ENCODE results near the gene TRIM52. TPM values are rescaled to one million over a fixed set of nuclear protein-coding genes. Genes with fewer than 3 reads are reported as not detected.

The TRIM52 gene
- total and polyA plus RNA-seq, 9 of the 15 experiments (the other 6 are each of a cell fraction or from before 2014, with no cell fraction given) = 3.3 to 21.9 (median 13.5) TPM

DNA sequence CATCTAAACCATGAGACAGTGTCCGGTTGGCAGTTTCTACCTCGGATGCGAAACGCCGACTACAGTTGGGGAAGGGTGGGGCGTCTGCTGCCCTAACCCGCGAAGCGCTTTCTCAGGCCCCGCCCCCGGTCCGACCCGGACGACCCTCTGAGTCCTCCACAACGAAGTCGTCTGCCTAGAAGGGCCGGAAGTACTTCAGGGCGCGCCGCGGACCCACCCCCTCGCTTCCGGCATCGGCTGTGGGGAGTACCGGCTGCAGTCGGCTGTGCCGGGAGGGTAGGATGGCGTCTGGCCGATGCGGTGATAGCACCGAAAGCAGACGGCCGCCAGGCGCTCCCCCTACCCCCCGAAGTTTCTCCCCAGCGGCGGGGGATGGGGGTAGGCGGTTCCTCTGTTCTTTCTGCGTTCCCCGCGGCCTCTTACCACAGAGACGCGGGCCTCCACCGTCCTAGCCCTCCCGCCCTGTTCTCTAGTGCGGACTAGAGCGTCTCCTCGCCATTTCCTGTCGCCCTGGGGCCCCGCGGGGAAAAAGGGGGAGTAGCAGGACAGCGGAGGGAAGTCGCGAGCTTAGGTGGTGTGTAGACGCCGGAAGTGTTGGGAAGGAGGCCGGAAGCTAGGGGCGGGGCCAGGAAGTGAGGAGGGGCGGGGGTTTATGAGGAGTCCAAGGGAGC lies 37.8 kb downstream of the TRIM52 start, which contains the start of gene TRIM41 (continued):
- TF ChIP-seq, protein P1, sequence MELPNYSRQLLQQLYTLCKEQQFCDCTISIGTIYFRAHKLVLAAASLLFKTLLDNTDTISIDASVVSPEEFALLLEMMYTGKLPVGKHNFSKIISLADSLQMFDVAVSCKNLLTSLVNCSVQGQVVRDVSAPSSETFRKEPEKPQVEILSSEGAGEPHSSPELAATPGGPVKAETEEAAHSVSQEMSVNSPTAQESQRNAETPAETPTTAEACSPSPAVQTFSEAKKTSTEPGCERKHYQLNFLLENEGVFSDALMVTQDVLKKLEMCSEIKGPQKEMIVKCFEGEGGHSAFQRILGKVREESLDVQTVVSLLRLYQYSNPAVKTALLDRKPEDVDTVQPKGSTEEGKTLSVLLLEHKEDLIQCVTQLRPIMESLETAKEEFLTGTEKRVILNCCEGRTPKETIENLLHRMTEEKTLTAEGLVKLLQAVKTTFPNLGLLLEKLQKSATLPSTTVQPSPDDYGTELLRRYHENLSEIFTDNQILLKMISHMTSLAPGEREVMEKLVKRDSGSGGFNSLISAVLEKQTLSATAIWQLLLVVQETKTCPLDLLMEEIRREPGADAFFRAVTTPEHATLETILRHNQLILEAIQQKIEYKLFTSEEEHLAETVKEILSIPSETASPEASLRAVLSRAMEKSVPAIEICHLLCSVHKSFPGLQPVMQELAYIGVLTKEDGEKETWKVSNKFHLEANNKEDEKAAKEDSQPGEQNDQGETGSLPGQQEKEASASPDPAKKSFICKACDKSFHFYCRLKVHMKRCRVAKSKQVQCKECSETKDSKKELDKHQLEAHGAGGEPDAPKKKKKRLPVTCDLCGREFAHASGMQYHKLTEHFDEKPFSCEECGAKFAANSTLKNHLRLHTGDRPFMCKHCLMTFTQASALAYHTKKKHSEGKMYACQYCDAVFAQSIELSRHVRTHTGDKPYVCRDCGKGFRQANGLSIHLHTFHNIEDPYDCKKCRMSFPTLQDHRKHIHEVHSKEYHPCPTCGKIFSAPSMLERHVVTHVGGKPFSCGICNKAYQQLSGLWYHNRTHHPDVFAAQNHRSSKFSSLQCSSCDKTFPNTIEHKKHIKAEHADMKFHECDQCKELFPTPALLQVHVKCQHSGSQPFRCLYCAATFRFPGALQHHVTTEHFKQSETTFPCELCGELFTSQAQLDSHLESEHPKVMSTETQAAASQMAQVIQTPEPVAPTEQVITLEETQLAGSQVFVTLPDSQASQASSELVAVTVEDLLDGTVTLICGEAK (IDR thresholded peaks at IDR 0.05) = peak; percentile 99
- TF ChIP-seq, protein P1 (CRISPR knock-in tag; IDR thresholded peaks at IDR 0.05) = no peak
- TF ChIP-seq TCF7L2 (IDR thresholded peaks at IDR 0.05; ENCODE audit: low read depth, low read length) (no peak), CCNT2 (IDR thresholded peaks at IDR 0.05; ENCODE audit: borderline replicate concordance, extremely low read depth, insufficient read length, low read depth, low read length) (no peak), JUND (IDR thresholded peaks at IDR 0.05; ENCODE audit: borderline replicate concordance, low read depth, low read length) (peak; percentile 49), JUND (tag; IDR thresholded peaks at IDR 0.05; ENCODE audit: borderline replicate concordance, low read depth, low read length) (no peak; the same call in 2 of the 3 replicates), MEIS2 (IDR thresholded peaks at IDR 0.05; ENCODE audit: partially characterized antibody) (no peak), ZNF830 (CRISPR knock-in tag; IDR thresholded peaks at IDR 0.05) (peak; percentile 93), MCM7 (IDR thresholded peaks at IDR 0.05) (no peak), CHD1 (IDR thresholded peaks at IDR 0.05; ENCODE audit: low read length) (no peak), NFYB (IDR thresholded peaks at IDR 0.05; ENCODE audit: extremely low read depth, insufficient read length) (no peak), RBFOX2 (IDR thresholded peaks at IDR 0.05; ENCODE audit: low read depth, low read length) (peak; percentile 94)
- TF ChIP-seq, protein P2, sequence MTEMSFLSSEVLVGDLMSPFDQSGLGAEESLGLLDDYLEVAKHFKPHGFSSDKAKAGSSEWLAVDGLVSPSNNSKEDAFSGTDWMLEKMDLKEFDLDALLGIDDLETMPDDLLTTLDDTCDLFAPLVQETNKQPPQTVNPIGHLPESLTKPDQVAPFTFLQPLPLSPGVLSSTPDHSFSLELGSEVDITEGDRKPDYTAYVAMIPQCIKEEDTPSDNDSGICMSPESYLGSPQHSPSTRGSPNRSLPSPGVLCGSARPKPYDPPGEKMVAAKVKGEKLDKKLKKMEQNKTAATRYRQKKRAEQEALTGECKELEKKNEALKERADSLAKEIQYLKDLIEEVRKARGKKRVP (CRISPR knock-in tag; IDR thresholded peaks at IDR 0.05) = no peak
- TF ChIP-seq, protein P3, sequence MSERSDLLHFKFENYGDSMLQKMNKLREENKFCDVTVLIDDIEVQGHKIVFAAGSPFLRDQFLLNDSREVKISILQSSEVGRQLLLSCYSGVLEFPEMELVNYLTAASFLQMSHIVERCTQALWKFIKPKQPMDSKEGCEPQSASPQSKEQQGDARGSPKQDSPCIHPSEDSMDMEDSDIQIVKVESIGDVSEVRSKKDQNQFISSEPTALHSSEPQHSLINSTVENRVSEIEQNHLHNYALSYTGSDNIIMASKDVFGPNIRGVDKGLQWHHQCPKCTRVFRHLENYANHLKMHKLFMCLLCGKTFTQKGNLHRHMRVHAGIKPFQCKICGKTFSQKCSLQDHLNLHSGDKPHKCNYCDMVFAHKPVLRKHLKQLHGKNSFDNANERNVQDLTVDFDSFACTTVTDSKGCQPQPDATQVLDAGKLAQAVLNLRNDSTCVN (CRISPR knock-in tag; IDR thresholded peaks at IDR 0.05) = no peak
- TF ChIP-seq, protein P4, sequence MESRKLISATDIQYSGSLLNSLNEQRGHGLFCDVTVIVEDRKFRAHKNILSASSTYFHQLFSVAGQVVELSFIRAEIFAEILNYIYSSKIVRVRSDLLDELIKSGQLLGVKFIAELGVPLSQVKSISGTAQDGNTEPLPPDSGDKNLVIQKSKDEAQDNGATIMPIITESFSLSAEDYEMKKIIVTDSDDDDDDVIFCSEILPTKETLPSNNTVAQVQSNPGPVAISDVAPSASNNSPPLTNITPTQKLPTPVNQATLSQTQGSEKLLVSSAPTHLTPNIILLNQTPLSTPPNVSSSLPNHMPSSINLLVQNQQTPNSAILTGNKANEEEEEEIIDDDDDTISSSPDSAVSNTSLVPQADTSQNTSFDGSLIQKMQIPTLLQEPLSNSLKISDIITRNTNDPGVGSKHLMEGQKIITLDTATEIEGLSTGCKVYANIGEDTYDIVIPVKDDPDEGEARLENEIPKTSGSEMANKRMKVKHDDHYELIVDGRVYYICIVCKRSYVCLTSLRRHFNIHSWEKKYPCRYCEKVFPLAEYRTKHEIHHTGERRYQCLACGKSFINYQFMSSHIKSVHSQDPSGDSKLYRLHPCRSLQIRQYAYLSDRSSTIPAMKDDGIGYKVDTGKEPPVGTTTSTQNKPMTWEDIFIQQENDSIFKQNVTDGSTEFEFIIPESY (CRISPR knock-in tag; IDR thresholded peaks at IDR 0.05) = peak; percentile 46; the same call in 1 of the 2 replicates
